Naive thymus-derived CD4-positive, alpha-beta T cell (primary cell): ENCODE results near the gene SLC7A1. TPM values are rescaled to one million over a fixed set of nuclear protein-coding genes. Genes with fewer than 3 reads are reported as not detected.

Experiments
- ATAC-seq: fragments of 150-1000 bp; cut with Tn5 transposase; 2 replicates; pipeline ENCODE4 v1.10.0; 2021; ENCODE audit warnings: mild to moderate bottlenecking, moderate library complexity
- CTCF ChIA-PET: fragments of 350-600 bp; sonication (Branson Sonifier 250); formaldehyde crosslinking; loops from one replicate; lab custom pipeline; 2021; ENCODE audit warnings: antibody characterized with exemption; lab: Charles Lee
- POLR2A ChIA-PET: fragments of 350-600 bp; sonication (Branson Sonifier 250); formaldehyde crosslinking; loops from one replicate; lab custom pipeline; 2021; ENCODE audit warnings: antibody characterized with exemption, inconsistent platforms; lab: Charles Lee
- DNase-seq, 9 donors: peaks; one replicate each; pipeline versions ENCODE4 v3.0.0 to v3.0.0-alpha.2; 2020 to 2022; ENCODE audit warnings: mixed read lengths in 1 of 9
- H3K27ac ChIP-seq: one replicate; pipeline ENCODE4 v1.7.0; 2013; ENCODE audit warnings: mild to moderate bottlenecking, low read depth, low read length, moderate library complexity
- H3K27me3 ChIP-seq, 2 donors: one replicate each; pipeline ENCODE4 v1.7.0; 2013; ENCODE audit warnings: low read length in 2 of 2, mild to moderate bottlenecking in 2 of 2, moderate library complexity in 2 of 2; ENCODE audit not compliant: control insufficient read depth in 2 of 2, insufficient read depth in 2 of 2
- H3K36me3 ChIP-seq, 3 experiments: 1 replicate in 2 of 3; 2 replicates in 1 of 3; pipeline ENCODE4 v1.7.0; 2013; ENCODE audit warnings: low read length in 3 of 3, mild to moderate bottlenecking in 3 of 3, moderate library complexity in 1 of 3; ENCODE audit not compliant: insufficient read depth in 3 of 3, control insufficient read depth in 2 of 3
- H3K4me1 ChIP-seq, 2 donors: one replicate each; pipeline ENCODE4 v1.7.0; 2013; ENCODE audit warnings: low read length in 2 of 2, mild to moderate bottlenecking in 2 of 2, moderate library complexity in 1 of 2; ENCODE audit not compliant: control insufficient read depth in 2 of 2, insufficient read depth in 2 of 2
- H3K4me3 ChIP-seq: 2 replicates; pipeline ENCODE4 v1.7.0; 2013; ENCODE audit warnings: mild to moderate bottlenecking, low read length
- H3K9me3 ChIP-seq, 3 experiments: 1 replicate in 2 of 3; 2 replicates in 1 of 3; pipeline ENCODE4 v1.7.0; 2013; ENCODE audit warnings: low read length in 3 of 3; ENCODE audit not compliant: control insufficient read depth in 2 of 3
- H3K27ac Mint-ChIP-seq, 9 donors: one replicate each; pipeline ENCODE4 v1.8.0; 2020 to 2022; ENCODE audit warnings: mixed read lengths in 9 of 9, mild to moderate bottlenecking in 8 of 9, moderate library complexity in 5 of 9, inconsistent platforms in 2 of 9
- H3K27me3 Mint-ChIP-seq, 5 donors: one replicate each; pipeline ENCODE4 v1.8.0; 2021 to 2022; ENCODE audit warnings: mixed read lengths in 5 of 5, mild to moderate bottlenecking in 1 of 5
- H3K36me3 Mint-ChIP-seq, 5 donors: one replicate each; pipeline ENCODE4 v1.8.0; 2020 to 2022; ENCODE audit warnings: mixed read lengths in 5 of 5, mild to moderate bottlenecking in 3 of 5, inconsistent platforms in 1 of 5
- H3K4me1 Mint-ChIP-seq, 7 donors: one replicate each; pipeline ENCODE4 v1.8.0; 2020 to 2022; ENCODE audit warnings: mixed read lengths in 7 of 7, mild to moderate bottlenecking in 3 of 7, inconsistent platforms in 1 of 7
- H3K4me3 Mint-ChIP-seq, 10 donors: one replicate each; pipeline ENCODE4 v1.8.0; 2020 to 2022; ENCODE audit warnings: mild to moderate bottlenecking in 10 of 10, mixed read lengths in 10 of 10, moderate library complexity in 6 of 10, inconsistent platforms in 2 of 10
- H3K9me3 Mint-ChIP-seq, 11 donors: one replicate each; pipeline ENCODE4 v1.8.0; 2020 to 2022; ENCODE audit warnings: mixed read lengths in 11 of 11, mild to moderate bottlenecking in 4 of 11, inconsistent platforms in 1 of 11, moderate library complexity in 1 of 11
- intact Hi-C, 2 donors: fragments of 100-400 bp; cut with micrococcal nuclease; formaldehyde crosslinking; loops; one replicate each; pipeline ENCODE4 v1.15.1; 2023
- polyA plus RNA-seq, 2 donors: library from polyadenylated mRNA; unstranded; fragments of 300-500 nt; fragmentation: Illumina TruSeq; gene quantifications; one replicate each; pipeline ENCODE4 v1.2.3, GENCODE V29; 2021
- total RNA-seq, 6 experiments: library from RNA in 5 of 6; stranded (reverse) in 5 of 6; gene quantifications; 1 replicate in 5 of 6; 2 replicates in 1 of 6; pipeline ENCODE4 v1.2.3 and lab custom pipeline; 2021 to 2026

The SLC7A1 gene
- total and polyA plus RNA-seq, 7 experiments from 2014 or later = 4.9 to 63.8 (median 23.1) TPM

DNA sequence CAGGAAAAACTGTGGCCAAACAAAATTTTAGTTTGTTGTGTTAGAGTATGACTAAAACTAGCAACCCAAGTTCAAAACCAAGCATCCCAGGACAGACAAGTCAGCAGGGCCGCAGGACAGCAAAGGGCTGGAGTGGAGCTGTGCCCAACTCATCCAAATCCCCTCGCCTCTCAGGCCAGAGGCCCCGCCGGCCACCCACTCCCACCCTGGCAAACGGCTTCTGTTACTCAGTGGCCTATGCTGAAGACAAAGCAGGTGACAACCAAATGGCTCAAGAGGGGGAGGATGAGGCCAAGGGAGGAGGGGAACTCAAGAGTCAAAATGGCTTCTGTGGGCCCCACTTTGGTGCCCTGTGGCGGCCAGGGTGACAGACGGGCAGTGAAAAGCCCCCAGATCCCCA is 69.7 kb downstream of the SLC7A1 start:
- Mint-ChIP-seq H3K27ac (no peak overlapping the region), H3K9me3 (no peaks in the 10 kb centered on the region), H3K27me3 (no peaks in the 10 kb centered on the region), H3K4me3 (no peak overlapping the region), H3K36me3 (peaks cover 10 to 59% (median 11%) of the 10 kb centered on the region in 5 donors), H3K4me1 (no peaks in the 10 kb centered on the region)
- POLR2A ChIA-PET = no interaction called here
- Histone ChIP-seq H3K36me3 (peaks cover 3 to 71% (median 11%) of the 10 kb centered on the region in 3 experiments), H3K27ac (no peak overlapping the region), H3K27me3 (no peaks in the 10 kb centered on the region), H3K4me3 (no peak overlapping the region), H3K4me1 (peaks cover 0 to 8% of the 10 kb centered on the region in 2 donors), H3K9me3 (no peaks in the 10 kb centered on the region)
- ATAC-seq (no peak), DNase-seq (no peak)
- intact Hi-C loops = no loop called here
- CTCF ChIA-PET = interaction anchor here (1.5 kb wide), 1 partner anchor 17 kb away, joined by 5 read pairs; no protein-coding TSS in a partner anchor

DNA sequence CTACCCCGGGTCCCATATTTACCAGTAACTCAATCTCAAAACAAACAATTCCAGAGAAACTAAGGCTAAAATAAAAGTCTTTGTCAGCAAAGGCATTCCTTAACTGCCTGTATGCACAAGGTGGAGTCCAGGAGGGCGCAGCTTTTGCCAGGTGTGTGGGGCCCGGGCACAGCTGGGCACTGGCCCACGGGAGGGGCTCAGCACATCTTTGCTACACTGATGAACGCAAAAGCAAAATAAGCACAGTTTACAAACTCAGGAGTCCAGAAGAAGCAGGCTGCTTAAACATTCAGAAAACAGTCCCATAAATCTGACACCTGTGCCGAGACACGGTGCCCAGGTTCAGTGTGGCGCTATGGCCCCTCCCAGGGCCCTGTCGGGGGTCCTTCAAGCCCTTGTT is 70.8 kb downstream of the SLC7A1 start:
- Histone ChIP-seq H3K27me3 (no peaks in the 10 kb centered on the region), H3K9me3 (no peaks in the 10 kb centered on the region), H3K36me3 (peaks cover 0 to 77% (median 11%) of the 10 kb centered on the region in 3 experiments), H3K27ac (no peak overlapping the region), H3K4me1 (peaks cover 0 to 8% of the 10 kb centered on the region in 2 donors), H3K4me3 (no peak overlapping the region)
- ChIA-PET POLR2A (no interaction called here), CTCF (no interaction called here)
- DNase-seq (no peak), ATAC-seq (no peak)
- Mint-ChIP-seq H3K27ac (no peak overlapping the region), H3K9me3 (no peaks in the 10 kb centered on the region), H3K36me3 (peaks cover 5 to 63% (median 16%) of the 10 kb centered on the region in 5 donors), H3K4me1 (peaks cover 0 to 2% (median 0%) of the 10 kb centered on the region in 7 donors), H3K4me3 (no peak overlapping the region), H3K27me3 (no peaks in the 10 kb centered on the region)
- intact Hi-C loops = no loop called here

DNA sequence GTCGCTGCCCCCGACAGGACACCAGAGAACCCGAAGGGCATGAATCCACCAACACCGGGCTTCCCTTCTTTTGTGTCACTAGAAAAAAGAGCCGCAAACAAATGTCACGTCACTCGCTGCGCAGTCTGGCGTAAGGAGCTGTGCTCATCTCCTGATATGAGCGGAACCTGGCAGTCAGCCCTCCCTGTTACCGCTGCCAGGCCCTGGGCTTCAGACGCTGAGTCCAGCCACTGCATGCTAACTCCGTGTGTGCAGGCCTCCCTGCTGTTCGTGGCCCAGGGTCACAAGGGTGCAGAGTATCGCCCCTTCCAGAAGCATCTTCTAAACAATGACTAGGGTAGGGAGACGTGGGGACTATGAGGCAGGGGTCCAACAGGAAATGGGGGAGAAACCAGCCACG is 71.3 kb downstream of the SLC7A1 start:
- no peak overlapping the region for H3K27ac ChIP-seq
- H3K36me3 Mint-ChIP-seq = peaks cover 6 to 63% (median 14%) of the 10 kb centered on the region in 5 donors
- no peaks in the 10 kb centered on the region for H3K27me3 Mint-ChIP-seq
- no peaks in the 10 kb centered on the region for H3K27me3 ChIP-seq
- ATAC-seq = no peak
- H3K4me1 Mint-ChIP-seq = peaks cover 0 to 2% (median 0%) of the 10 kb centered on the region in 7 donors
- H3K9me3 ChIP-seq = no peaks in the 10 kb centered on the region
- intact Hi-C loops = no loop called here
- peaks cover 0 to 78% (median 11%) of the 10 kb centered on the region in 3 experiments for H3K36me3 ChIP-seq
- DNase-seq = no peak
- H3K4me3 Mint-ChIP-seq = no peak overlapping the region
- no peaks in the 10 kb centered on the region for H3K9me3 Mint-ChIP-seq
- POLR2A ChIA-PET = no interaction called here
- peaks cover 0 to 3% of the 10 kb centered on the region in 2 donors for H3K4me1 ChIP-seq
- no peak overlapping the region for H3K27ac Mint-ChIP-seq
- CTCF ChIA-PET = no interaction called here
- H3K4me3 ChIP-seq = no peak overlapping the region

DNA sequence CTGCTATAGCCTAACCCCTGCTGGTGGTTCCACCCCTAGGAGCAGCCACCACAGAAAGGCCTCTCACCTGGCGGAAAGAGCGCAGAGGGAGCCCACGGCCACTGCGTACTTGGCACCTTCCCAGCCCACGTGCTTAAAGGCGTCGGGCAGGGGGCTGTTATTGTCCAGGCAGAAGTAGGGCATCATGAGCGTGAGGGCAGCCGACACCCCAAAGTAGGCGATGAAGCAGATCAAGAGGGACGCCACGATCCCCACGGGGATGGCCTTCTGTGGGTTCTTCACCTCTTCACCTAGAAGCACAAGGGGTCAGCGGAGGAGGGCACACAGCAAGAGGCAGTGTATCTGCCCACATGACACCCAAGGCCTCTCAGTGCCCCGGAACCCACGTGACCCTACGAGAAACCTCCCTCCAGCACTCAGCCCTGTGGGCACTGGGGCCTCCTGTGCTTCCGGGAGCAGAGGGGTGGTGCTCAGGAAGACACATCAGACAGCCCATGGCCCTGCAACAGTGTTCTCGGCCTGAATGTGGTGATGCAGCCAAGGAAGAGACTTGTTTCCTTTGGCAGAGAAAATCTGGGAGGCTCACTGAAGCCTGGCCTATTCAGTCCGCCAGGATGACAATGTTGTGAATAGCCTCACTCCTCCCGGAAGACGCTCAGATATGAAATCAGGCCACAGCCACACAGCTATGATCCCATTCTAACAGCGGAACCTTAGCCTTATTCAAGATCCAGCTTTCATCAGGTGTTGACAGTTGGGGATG is 72.1 kb downstream of the SLC7A1 start:
- no peaks in the 10 kb centered on the region for H3K9me3 ChIP-seq
- H3K4me1 ChIP-seq = no peaks in the 10 kb centered on the region
- H3K27me3 Mint-ChIP-seq = no peaks in the 10 kb centered on the region
- ATAC-seq (no peak), DNase-seq (no peak)
- H3K36me3 Mint-ChIP-seq = peaks cover 6 to 60% (median 14%) of the 10 kb centered on the region in 5 donors
- no peak overlapping the region for H3K4me3 ChIP-seq
- no peaks in the 10 kb centered on the region for H3K9me3 Mint-ChIP-seq
- H3K36me3 ChIP-seq = peaks cover 0 to 78% (median 11%) of the 10 kb centered on the region in 3 experiments
- H3K4me3 Mint-ChIP-seq = no peak overlapping the region
- intact Hi-C loops = no loop called here
- ChIA-PET POLR2A (no interaction called here), CTCF (no interaction called here)
- H3K27ac Mint-ChIP-seq = no peak overlapping the region
- H3K27me3 ChIP-seq = no peaks in the 10 kb centered on the region
- no peak overlapping the region for H3K27ac ChIP-seq
- peaks cover 0 to 2% (median 0%) of the 10 kb centered on the region in 7 donors for H3K4me1 Mint-ChIP-seq

DNA sequence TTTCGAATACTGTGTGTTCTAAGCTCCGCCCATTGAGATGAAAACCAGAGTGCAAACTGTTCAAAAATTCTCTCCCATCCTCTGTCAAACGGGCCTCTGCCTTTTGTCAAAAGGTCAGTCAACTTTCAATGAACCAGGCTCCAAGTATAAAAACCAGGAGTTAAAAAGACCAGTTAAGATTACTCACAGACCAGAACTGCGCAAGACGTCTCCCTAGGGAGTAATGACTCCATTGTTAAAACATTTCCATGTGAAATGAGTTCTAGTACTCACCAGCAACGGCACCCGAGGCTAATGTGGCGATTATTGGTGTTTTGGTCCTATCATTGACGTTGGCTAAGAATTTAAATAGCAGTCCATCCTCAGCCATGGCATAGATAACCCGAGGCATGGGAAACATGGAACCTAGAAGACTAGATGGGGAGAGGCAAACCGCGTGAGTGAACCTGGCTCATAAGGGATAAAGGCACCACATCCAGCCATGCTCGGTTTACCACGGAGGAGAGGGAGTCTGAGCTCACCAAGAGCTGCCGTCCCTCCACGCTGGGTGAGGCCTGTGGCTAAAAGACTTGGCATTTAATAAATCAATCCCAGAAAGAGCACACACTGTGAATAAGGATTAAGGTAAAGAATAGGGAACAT is 73.3 kb downstream of the SLC7A1 start:
- ATAC-seq (no peak), DNase-seq (no peak)
- Histone ChIP-seq H3K27me3 (no peaks in the 10 kb centered on the region), H3K9me3 (no peaks in the 10 kb centered on the region), H3K36me3 (peaks cover 0 to 78% (median 18%) of the 10 kb centered on the region in 3 experiments), H3K4me1 (no peaks in the 10 kb centered on the region), H3K4me3 (no peak overlapping the region), H3K27ac (no peak overlapping the region)
- Mint-ChIP-seq H3K36me3 (peaks cover 6 to 60% (median 14%) of the 10 kb centered on the region in 5 donors), H3K4me1 (peaks cover 0 to 2% (median 0%) of the 10 kb centered on the region in 7 donors), H3K27me3 (no peaks in the 10 kb centered on the region), H3K4me3 (no peak overlapping the region), H3K27ac (no peak overlapping the region), H3K9me3 (no peaks in the 10 kb centered on the region)
- CTCF ChIA-PET = no interaction called here
- POLR2A ChIA-PET = no interaction called here
- intact Hi-C loops = no loop called here

DNA sequence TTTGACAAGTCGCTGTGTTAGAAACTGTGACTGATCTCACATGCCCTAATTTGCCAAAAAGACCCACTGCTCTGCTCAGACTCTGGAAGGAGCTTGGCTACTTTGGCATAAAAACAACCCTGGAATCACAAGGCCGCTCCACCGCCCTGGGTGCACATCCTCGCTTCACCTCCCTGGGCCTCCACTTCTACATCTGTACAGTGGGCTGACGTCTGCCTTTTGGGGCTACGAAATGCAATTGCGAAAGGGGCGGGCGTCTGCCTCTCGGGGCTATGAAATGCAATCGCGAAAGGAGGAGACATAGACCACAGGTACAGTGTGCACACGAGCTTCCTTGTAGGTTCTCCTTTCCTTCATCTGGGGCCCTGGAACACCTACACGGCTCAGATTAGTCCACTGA is 74.2 kb downstream of the SLC7A1 start:
- ChIA-PET CTCF (interaction anchor here (0.6 kb wide), 1 partner anchor 404 kb away, joined by 3 read pairs; no protein-coding TSS in a partner anchor), POLR2A (no interaction called here)
- Mint-ChIP-seq H3K4me1 (peaks cover 0 to 2% (median 0%) of the 10 kb centered on the region in 7 donors), H3K27ac (no peak overlapping the region), H3K27me3 (no peaks in the 10 kb centered on the region), H3K4me3 (no peak overlapping the region), H3K36me3 (peaks cover 6 to 59% (median 11%) of the 10 kb centered on the region in 5 donors), H3K9me3 (no peaks in the 10 kb centered on the region)
- no peak overlapping the region for H3K27ac ChIP-seq
- peaks cover 0 to 84% (median 19%) of the 10 kb centered on the region in 3 experiments for H3K36me3 ChIP-seq
- DNase-seq = no peak
- intact Hi-C loops = no loop called here
- no peaks in the 10 kb centered on the region for H3K4me1 ChIP-seq
- no peaks in the 10 kb centered on the region for H3K27me3 ChIP-seq
- no peak for ATAC-seq
- no peak overlapping the region for H3K4me3 ChIP-seq
- H3K9me3 ChIP-seq = no peaks in the 10 kb centered on the region
